GM19099 (cell line): ENCODE measurements around the gene MMP24.

Experiments used
- POLR2A ChIP-seq: IDR thresholded peaks from 3 replicates; pipeline ENCODE4 v1.6.1; 2011; ENCODE audit warnings: low read depth; ENCODE audit not compliant: insufficient read length; ENCODE audit errors: extremely low read depth

MMP24 gene

DNA sequence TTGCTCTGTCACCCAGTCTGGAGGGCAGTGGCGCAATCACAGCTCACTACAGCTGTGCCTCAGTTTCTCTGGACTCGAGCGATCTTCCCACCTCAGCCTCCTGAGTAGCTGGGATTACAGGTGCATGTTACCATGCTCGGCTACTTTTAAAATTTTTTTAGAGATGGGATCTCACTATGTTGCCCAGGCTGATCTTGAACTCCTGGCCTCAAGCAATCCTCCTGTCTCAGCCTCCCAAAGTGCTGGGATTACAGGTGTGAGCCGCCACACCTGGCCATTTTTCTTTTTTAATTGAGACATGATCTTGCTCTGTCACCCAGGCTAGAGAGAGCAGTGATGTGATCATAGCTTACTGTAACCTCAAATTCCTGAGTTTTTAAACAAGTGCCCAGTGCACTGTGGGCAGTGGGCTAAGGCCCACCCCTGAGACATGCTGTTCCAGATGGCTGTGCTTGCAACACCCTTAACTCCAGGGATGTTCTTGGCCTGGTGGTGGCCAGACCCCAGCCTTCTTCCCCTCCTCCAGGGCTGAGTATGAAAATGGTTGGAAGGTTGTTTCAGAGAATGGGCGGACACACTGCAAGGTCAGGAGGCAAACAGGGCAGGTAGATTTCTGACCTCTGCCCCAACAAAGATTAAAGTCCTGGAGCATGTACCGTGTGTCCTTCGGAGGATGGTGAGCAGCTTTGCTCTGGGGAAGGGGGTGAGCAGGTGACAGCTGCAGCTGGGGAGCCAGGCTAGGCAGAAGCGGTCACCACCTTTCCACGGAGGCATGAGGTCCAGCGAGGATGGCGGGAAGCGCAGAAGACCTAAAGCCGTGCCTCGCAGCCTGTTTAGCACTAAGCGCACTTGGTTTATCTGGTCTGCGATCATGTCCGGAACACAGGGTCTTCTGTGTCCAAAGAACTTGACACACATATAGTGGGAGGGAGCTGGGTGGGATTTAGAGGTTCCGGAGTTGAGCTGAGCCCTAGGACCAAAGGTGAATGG lies 67.1 kb downstream of the MMP24 start:
- TF ChIP-seq POLR2A, result no peak

DNA sequence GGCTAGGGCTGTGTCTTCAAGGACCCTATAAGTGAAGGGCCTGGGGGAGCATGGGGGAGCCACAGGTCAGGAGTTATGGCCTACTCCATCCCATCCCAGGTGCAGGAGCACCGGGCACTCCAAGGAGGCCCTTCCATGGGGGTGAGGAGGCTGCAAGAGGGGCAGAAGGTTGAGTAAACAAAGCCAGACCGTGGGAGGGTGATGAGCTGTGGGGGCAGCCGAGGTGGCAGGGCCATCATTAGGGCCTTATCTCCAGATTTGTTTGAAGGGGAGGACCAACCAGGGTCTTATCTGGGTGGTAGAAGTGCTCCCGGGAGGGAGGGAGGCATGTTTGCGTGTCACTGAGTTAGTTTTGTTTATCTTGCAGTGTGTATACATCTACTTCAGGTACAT lies 67.8 kb downstream of the MMP24 start:
- no peak for TF ChIP-seq POLR2A

DNA sequence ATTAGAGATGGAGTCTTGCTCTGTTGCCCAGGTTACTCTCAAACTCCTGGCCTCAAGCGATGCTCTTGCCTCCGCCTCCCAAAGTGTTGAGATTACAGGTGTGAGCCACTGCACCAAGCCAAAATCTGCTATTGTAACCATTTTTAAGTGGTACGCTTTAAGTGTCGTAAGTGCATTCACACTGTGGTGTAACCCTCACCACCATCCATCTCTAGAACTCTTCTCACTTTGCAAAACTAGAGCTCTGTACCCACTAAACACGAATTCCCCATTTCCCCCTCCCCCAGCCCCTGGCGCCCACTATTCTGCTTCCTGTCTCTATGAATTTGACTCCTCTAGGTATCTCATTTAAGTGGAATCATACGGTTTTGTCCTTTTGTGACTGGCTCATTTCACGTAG lies 68.6 kb downstream of the MMP24 start:
- TF ChIP-seq POLR2A, result no peak

DNA sequence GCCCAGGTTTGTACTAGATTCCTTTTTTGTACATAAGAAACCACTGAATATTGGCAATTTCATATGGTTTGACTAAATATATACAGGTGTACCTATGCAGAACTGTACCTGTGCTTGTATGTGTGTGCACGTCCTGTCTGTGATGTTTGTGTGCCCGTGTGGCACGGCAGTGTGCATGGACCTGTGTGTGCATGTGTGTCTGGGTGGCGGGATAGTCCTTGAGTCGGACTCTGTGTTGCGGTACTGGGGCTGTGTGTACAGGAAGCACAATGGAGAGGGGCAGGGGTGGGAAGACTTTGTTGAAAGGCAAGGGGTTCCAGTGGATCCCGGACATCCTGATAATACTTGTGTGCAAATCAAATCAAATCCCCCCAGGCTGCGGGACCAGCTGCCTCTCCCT lies 69.2 kb downstream of the MMP24 start:
- no peak for TF ChIP-seq POLR2A

DNA sequence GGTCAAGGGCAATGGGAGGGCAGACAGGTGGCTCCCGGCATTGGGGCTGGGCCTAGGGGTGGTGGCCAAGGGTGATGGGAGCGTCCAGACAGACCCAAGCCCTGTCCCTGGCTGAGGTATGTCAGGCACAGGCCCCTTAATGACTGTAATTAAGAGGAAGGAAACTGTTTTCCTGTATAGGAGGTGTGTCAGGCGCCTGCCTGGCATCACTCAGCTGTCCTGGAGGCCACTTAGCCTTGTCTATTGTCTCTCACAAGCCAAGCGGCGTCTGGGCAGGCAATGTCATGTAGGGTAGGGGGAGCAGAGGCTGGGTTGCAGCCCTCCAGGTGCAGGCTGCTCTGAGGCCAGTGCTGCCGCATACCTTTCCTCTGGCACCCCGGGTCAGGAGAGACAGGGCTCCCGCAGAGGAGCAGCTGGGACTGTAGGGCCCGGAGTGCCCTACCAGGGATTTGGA lies 69.6 kb downstream of the MMP24 start:
- no peak for TF ChIP-seq POLR2A

DNA sequence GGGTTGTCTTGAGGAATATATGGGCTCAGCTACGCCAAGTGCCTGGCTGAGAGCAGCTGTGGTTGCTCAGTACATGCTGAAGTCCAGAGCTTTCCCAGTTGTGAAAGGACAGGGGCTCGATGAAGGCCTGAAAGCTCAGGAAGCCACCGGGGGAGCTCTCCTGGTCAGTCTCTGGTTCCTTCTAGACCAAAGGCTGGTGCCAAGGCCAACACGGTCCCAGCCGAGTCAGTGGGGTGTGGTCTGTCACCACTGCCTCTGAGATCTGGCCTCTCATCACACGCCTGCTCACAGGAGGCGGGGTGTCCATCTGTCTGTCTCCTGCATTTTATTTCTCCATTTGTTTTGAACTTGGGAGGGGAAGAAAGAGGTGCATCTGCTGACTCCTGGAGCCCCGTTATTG lies 70.7 kb downstream of the MMP24 start:
- TF ChIP-seq POLR2A, result no peak

DNA sequence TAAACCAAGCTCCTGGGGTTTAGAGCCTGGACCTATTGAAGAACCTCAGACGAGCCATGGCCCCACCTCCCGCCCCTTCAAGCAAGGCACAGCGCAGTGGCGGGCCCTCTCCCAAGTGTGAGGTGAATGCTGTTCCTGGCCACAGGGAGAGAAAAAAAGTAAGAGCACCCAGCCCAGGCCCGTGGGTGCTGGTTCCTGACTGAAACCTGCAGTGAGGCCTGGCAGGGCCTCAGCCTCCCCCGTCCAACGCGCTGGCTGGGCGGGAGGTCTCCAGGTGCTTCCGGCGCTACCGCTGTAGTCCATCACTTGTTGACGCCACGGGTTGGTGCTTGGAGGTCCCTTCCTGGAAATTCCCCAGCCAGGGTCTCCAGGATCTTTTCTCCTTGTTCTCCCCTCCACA lies 71.2 kb downstream of the MMP24 start:
- TF ChIP-seq POLR2A, result no peak

DNA sequence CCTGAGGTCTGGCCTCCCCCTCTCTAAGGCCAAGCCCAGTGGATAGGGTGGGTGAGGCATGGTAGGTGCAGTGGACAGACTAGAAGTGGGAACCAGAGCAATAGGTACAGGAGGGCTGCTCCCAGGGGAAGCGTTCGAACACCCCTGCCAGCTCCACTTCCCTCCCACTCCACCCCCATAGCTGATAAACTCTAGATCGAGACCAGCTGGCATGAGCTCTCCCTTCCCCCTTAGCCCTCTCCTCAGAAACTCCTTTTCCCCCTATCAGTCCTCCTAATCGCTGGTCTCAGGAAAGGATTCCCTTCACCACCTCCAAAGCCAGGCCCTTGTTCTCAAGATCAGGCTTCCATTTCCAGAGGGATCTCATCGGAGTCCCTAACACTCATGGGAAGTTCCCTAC lies 71.8 kb downstream of the MMP24 start:
- TF ChIP-seq POLR2A, result no peak

DNA sequence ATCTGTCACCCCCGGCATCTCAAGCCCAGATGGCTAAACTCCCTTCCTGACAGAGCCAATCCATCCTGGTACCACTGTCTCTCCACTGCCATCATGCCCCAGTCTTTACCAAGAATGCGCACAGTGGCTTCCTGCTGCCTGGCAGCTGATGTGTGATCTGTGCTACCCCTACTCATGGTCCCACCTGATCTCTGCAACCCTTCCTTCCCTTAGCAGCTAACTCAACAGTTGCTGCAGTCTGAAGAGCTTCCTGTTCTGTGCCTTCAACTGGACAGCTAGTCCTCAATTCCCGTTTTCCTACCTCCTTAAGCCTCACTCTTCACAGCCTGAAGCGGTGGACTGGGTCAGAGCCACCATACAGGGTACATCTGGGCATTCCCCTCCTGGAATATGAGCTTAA lies 73.3 kb downstream of the MMP24 start:
- TF ChIP-seq POLR2A, result no peak

DNA sequence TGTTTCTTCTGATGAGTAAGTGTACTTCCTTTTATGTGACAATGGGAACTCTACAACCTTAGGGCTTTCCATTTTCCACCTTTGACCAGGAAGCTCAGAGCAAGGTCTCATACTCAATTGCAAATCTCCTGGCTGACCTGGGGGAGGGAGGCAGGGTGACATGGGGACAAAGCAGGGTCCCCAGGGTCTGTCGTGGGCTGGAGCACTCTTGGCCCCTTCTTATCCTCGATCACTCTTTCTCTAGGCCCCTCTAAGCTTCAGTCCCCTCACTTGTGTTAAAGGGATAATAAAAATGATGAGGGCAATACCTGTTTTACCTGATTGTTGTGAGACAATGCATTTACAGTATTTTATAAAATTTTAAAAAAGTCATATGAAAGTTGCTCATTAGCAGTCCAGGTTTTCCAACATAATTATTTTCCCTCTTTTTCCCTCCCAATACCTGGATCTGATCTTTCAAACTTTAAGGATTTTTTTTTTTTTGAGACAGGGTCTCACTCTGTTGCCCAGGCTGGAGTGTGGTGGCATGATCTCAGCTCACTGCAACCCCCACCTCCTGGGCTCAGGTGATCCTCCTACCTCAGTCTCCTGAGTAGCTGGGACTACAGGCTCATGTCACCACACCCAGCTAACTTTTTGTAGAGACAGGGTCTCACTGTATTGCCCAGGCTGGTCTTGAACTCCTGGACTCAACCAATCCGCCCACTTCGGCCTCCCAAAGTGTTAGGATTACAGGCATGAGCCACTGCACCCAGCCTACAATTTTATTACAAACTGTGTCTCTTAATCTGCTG lies 74.2 kb downstream of the MMP24 start:
- TF ChIP-seq POLR2A, result no peak

DNA sequence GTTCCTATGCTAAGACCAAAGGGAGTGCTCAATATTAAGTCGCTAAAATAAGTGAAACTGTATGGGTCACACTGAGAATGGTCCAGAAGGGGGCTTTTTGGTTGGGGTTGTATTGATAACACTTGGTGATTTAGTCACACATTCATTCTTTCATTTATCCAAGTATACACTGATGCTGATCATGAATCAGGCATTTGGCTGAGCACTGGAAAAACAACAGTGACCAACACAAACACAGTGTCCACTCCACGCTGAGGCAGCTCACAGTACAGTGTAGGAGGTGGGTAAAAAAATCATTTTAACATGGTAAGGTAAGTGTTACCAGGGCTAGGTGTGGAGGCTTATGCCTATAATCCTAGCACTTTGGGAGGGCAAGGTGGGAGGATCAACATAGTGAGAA lies 74.9 kb downstream of the MMP24 start:
- TF ChIP-seq POLR2A, result no peak

DNA sequence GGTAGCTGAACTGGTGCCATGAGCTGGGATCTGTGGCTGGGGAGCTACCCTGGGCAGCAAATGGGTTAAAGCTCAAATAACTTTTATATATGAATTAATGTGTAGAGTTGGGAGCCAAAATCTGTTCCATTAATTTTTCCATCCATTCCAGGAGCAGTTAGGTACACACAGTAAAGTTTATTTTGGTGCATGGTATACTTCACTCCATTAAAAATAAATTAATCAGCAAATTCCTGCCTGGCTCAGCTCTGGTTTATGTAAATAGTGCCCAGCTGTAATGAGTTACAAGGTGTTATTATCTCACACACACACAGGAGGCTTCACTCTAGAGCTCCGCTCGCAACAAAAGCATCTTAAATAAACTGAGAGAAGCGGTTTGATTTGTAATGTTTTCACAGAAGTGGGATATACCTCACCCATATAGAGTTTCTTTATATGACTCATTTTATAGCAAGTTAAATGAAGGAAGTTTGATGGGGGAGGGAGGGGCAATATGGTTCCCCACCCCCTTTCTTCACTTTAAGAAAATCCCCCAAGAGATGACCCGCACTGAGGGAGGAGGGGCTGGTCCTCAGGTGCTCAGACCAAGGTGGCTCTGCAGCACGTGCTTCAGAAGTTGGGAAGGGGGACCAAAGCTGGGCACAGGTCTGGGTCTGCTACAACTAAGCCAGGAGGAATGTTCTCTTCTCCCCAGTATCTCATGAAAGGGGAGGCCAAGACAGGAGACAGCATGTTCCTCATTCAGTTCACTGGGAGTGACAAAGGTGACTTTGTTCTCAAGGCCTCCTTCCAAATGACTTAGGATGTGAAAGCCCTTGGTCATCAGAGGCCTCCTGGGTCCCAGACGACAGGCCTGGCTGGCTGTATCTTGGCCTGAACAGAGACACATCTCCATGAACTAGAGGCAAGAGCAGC lies 76.2 kb downstream of the MMP24 start:
- TF ChIP-seq POLR2A, result no peak

DNA sequence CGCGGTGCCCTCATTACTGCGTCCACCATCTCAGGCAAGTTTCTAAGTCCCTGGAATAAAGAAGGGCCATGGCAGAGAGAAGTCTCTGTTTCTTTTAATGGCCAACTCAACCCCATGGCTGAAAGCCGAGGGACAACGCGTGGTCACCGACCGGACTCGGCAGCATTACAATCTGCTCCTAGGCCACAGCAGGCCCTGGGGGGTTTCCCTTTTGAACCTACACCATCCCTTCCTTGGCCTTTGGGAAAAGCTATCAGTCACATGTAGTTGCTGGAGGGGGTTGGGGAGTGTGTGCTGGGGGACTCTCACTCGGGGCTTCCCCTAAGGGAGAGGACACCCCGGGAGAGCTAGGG lies 76.9 kb downstream of the MMP24 start:
- no peak for TF ChIP-seq POLR2A

DNA sequence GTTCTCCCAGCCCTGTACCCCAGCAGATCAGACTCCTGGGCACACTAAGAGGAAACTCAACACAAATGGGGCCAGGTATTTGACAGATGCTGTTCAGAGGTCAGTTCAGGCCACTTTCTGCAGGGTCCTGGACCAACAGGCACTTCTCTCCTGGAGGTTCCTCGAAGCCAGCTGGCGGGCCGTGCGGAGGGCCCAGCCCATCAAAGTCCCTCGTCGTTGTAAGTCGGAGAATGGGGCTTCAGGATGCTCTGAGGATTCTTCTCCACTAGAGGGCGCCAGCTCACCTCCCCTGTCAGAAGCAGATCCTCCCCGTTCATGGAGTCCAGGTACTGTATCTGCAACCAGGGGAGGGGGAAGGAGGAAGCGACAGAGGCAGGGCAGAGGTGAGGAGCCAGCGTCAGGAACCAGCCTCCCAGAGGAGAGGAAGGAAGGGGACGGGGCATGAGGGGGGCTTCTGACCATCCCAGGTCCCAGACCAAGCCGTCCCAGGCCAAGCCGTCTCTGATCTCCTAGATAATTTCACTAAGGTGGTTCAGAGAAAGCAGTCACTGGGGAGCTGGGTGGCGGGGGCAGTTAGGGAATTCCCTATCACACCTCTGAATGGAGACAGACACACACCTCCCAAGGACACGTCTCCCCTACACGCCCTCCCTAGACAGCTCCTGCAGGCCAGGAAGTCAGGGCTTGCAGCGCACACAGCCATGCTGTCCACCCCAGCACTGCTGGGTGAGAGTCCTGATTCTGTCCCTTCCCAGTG lies 77.4 kb downstream of the MMP24 start:
- no peak for TF ChIP-seq POLR2A
